Measurements from ENCODE around the gene ASB18. TPM values are rescaled to one million over a fixed set of nuclear protein-coding genes. Genes with fewer than 3 reads are reported as not detected.
A peak's percentile ranks its signal among the peaks of the same experiment; 100 is the strongest.

The ASB18 gene
- total RNA-seq (not detected in 2 replicates), polyA plus RNA-seq (not detected in 2 replicates)

- peaks cover 9% of the 10 kb centered on the region for H3K27me3 ChIP-seq
- no peak within 1 kb of the TSS for H3K4me2 ChIP-seq
- TF ChIP-seq EZH2 (IDR thresholded peaks at IDR 0.05; ENCODE audit: borderline replicate concordance) (no peak), CTCF (IDR thresholded peaks at IDR 0.05; ENCODE audit: poor library complexity) (no peak), EZH2phosphoT487 (IDR thresholded peaks at IDR 0.05; ENCODE audit: low read depth, severe bottlenecking, unreplicated experiment) (no peak)
- 49% methylated on average over 8 of the region's 8 CpGs for WGBS (ENCODE audit: low lambda C conversion rate, missing lambda C conversion rate)
- H3K27ac ChIP-seq = no peak within 1 kb of the TSS
- no peak within 1 kb of the TSS for H2AFZ ChIP-seq
- no peaks in the 10 kb centered on the region for H3K9me3 ChIP-seq (ENCODE audit: low read depth)
- no peaks in the 10 kb centered on the region for H3K79me2 ChIP-seq
- H4K20me1 ChIP-seq (ENCODE audit: insufficient read depth, poor library complexity, severe bottlenecking) = no peaks in the 10 kb centered on the region
- no peaks in the 10 kb centered on the region for H3K4me1 ChIP-seq (ENCODE audit: insufficient read depth)
- no peak within 1 kb of the TSS for H3K4me3 ChIP-seq
- no peak for DNase-seq (ENCODE audit: low spot score)
- no peaks in the 10 kb centered on the region for H3K36me3 ChIP-seq (replicated peaks; ENCODE audit: insufficient read depth, low read depth)
- no peaks in the 10 kb centered on the region for H3K9me2 ChIP-seq (replicated peaks; ENCODE audit: insufficient read depth)
Observed at GRCh38 chr2:236264256-236264655, at the start of gene ASB18. Gene ASB18, minus strand, starts transcription at chr2:236264406. Its CDS starts 61 bp downstream, at chr2:236264345.

- TF ChIP-seq CTCF (IDR thresholded peaks at IDR 0.05; ENCODE audit: poor library complexity) (no peak), EZH2 (IDR thresholded peaks at IDR 0.05; ENCODE audit: borderline replicate concordance) (no peak), EZH2phosphoT487 (IDR thresholded peaks at IDR 0.05; ENCODE audit: low read depth, severe bottlenecking, unreplicated experiment) (no peak)
Observed at GRCh38 chr2:236311286-236311685, 47.1 kb upstream of the ASB18 start.

DNA sequence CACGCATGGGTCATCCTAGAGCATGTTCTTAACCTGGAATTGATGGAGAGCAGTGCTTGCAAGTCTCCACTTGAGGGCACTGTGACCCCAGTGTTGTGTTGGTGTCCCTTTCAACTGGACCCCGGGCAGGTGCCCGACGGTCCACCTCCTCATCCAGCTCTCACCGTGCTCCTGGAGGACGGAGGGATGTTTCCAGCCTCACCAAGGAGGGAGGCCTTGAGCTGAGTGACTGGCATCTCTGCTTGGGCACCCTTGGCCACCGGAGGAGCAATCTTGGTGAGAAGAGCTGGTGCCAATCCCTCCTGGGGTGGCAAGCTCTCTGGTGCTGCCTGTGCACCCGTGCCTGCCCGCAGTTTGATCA lies 45.4 kb upstream of the ASB18 start:
- TF ChIP-seq CTCF (IDR thresholded peaks at IDR 0.05; ENCODE audit: poor library complexity) (peak; percentile 61), EZH2phosphoT487 (IDR thresholded peaks at IDR 0.05; ENCODE audit: low read depth, severe bottlenecking, unreplicated experiment) (no peak), EZH2 (IDR thresholded peaks at IDR 0.05; ENCODE audit: borderline replicate concordance) (no peak)
- WGBS (ENCODE audit: low lambda C conversion rate, missing lambda C conversion rate) = 43% methylated on average over 9 of the region's 9 CpGs
- no peaks in the 10 kb centered on the region for H3K9me2 ChIP-seq (replicated peaks; ENCODE audit: insufficient read depth)
- H2AFZ ChIP-seq = no peak overlapping the region
- H4K20me1 ChIP-seq (ENCODE audit: insufficient read depth, poor library complexity, severe bottlenecking) = no peaks in the 10 kb centered on the region
- H3K79me2 ChIP-seq = no peaks in the 10 kb centered on the region
- no peaks in the 10 kb centered on the region for H3K27me3 ChIP-seq
- no peak overlapping the region for H3K27ac ChIP-seq
- H3K4me2 ChIP-seq = no peak overlapping the region
- no peak overlapping the region for H3K4me3 ChIP-seq
- no peaks in the 10 kb centered on the region for H3K9me3 ChIP-seq (ENCODE audit: low read depth)
- H3K36me3 ChIP-seq (replicated peaks; ENCODE audit: insufficient read depth, low read depth) = no peaks in the 10 kb centered on the region
- peak; percentile 52 for DNase-seq (ENCODE audit: low spot score)
- H3K4me1 ChIP-seq (ENCODE audit: insufficient read depth) = no peaks in the 10 kb centered on the region

More at GRCh38 chr2:236311286-236311685, 47.1 kb upstream of the ASB18 start:
- WGBS (ENCODE audit: low lambda C conversion rate, missing lambda C conversion rate) = 81% methylated on average over 3 of the region's 3 CpGs
- H3K4me2 ChIP-seq = no peak overlapping the region
- no peak for DNase-seq (ENCODE audit: low spot score)
- H3K4me1 ChIP-seq (ENCODE audit: insufficient read depth) = no peaks in the 10 kb centered on the region
- H3K27ac ChIP-seq = no peak overlapping the region
- no peaks in the 10 kb centered on the region for H3K27me3 ChIP-seq
- no peaks in the 10 kb centered on the region for H3K9me3 ChIP-seq (ENCODE audit: low read depth)
- no peaks in the 10 kb centered on the region for H3K79me2 ChIP-seq
- H3K36me3 ChIP-seq (replicated peaks; ENCODE audit: insufficient read depth, low read depth) = no peaks in the 10 kb centered on the region
- H2AFZ ChIP-seq = no peak overlapping the region
- H3K4me3 ChIP-seq = no peak overlapping the region
- no peaks in the 10 kb centered on the region for H3K9me2 ChIP-seq (replicated peaks; ENCODE audit: insufficient read depth)
- no peaks in the 10 kb centered on the region for H4K20me1 ChIP-seq (ENCODE audit: insufficient read depth, poor library complexity, severe bottlenecking)
